Neural cell (in vitro differentiated cells): ENCODE measurements around the gene FRRS1L. TPM values are rescaled to one million over a fixed set of nuclear protein-coding genes. Genes with fewer than 3 reads are reported as not detected.

Source experiments
- H2AFZ ChIP-seq: fragments of 200-600, 300-800 bp; sonication (generic), shearing (Covaris generic); 2 replicates; pipeline ENCODE4 v1.6.0; 2014; ENCODE audit warnings: low read depth, mild to moderate bottlenecking, antibody characterized with exemption, low read length, moderate library complexity
- H3F3A ChIP-seq: fragments of 200-600 bp; shearing (Covaris generic); 2 replicates; pipeline ENCODE4 v1.6.1; 2016; ENCODE audit warnings: mild to moderate bottlenecking, moderate library complexity, mixed read lengths, antibody characterized with exemption, low read length; ENCODE audit not compliant: insufficient read depth, poor library complexity, severe bottlenecking
- H3K27ac ChIP-seq: fragments of 200-600, 300-800 bp; sonication (generic), shearing (Covaris generic); 2 replicates; pipeline ENCODE4 v1.5.1; 2014; ENCODE audit warnings: mild to moderate bottlenecking, low read length, moderate library complexity
- H3K27me3 ChIP-seq: fragments of 300-800, 200-600 bp; sonication (generic), shearing (Covaris generic); 2 replicates; pipeline ENCODE4 v1.6.0; 2014; ENCODE audit warnings: mild to moderate bottlenecking, low read depth, low read length, moderate library complexity; ENCODE audit not compliant: insufficient read depth
- H3K36me3 ChIP-seq: fragments of 300-800, 200-600 bp; sonication (generic), shearing (Covaris generic); 2 replicates; pipeline ENCODE4 v1.5.1; 2014; ENCODE audit warnings: mild to moderate bottlenecking, antibody characterized with exemption, low read length, moderate library complexity; ENCODE audit not compliant: insufficient read depth
- H3K4me2 ChIP-seq: fragments of 300-800, 200-600 bp; sonication (generic), shearing (Covaris generic); 2 replicates; pipeline ENCODE4 v1.6.0; 2014; ENCODE audit warnings: mild to moderate bottlenecking, low read length
- H3K4me3 ChIP-seq: fragments of 300-800, 200-600 bp; sonication (generic), shearing (Covaris generic); 2 replicates; pipeline ENCODE4 v1.5.1; 2014; ENCODE audit warnings: mild to moderate bottlenecking, low read length, moderate library complexity
- H3K79me2 ChIP-seq: fragments of 200-600 bp; shearing (Covaris generic); replicated peaks from 2 replicates; pipeline ENCODE4 v1.6.0; 2014; ENCODE audit warnings: mild to moderate bottlenecking, low read length, moderate library complexity; ENCODE audit not compliant: insufficient read depth
- H3K9ac ChIP-seq: fragments of 300-800, 200-600 bp; sonication (generic), shearing (Covaris generic); 2 replicates; pipeline ENCODE4 v1.6.1; 2016; ENCODE audit warnings: mild to moderate bottlenecking, low read length, mixed read lengths
- H3K9me2 ChIP-seq: fragments of 200-600 bp; shearing (Covaris generic); 2 replicates; pipeline ENCODE4 v1.6.1; 2016; ENCODE audit warnings: mild to moderate bottlenecking, low read length, mixed read lengths; ENCODE audit not compliant: insufficient read depth
- H3K9me3 ChIP-seq: fragments of 200-600, 300-800 bp; sonication (generic), shearing (Covaris generic); 2 replicates; pipeline ENCODE4 v1.6.1; 2016; ENCODE audit warnings: mild to moderate bottlenecking, mixed run types, low read length, moderate library complexity, mixed read lengths
- H4K20me1 ChIP-seq: fragments of 200-600 bp; shearing (Covaris generic); 2 replicates; pipeline ENCODE4 v1.6.1; 2016; ENCODE audit warnings: mild to moderate bottlenecking, mixed run types; ENCODE audit not compliant: insufficient read depth
- EP300 ChIP-seq: fragments of 450-650 bp; conservative IDR thresholded peaks from 2 replicates; pipeline ENCODE4 v1.6.1; 2014; ENCODE audit warnings: antibody characterized with exemption, mild to moderate bottlenecking, moderate library complexity; ENCODE audit not compliant: poor library complexity, severe bottlenecking
- EZH2 ChIP-seq: fragments of 200-600, 300-800 bp; shearing (Covaris generic), sonication (generic); IDR thresholded peaks from 2 replicates; pipeline ENCODE4 v1.6.1; 2014; ENCODE audit warnings: antibody characterized with exemption, low read length, borderline replicate concordance, mild to moderate bottlenecking; ENCODE audit not compliant: insufficient read depth, poor library complexity, severe bottlenecking
- MXI1 ChIP-seq: fragments of 450-650 bp; conservative IDR thresholded peaks from 2 replicates; pipeline ENCODE4 v1.6.1; 2014; ENCODE audit warnings: antibody characterized with exemption, mild to moderate bottlenecking; ENCODE audit not compliant: poor library complexity, severe bottlenecking
- POLR2AphosphoS5 ChIP-seq: IDR thresholded peaks from 2 replicates; pipeline ENCODE4 v1.6.1; 2012
- RAD21 ChIP-seq: fragments of 450-650 bp; conservative IDR thresholded peaks from 2 replicates; pipeline ENCODE4 v1.6.1; 2014; ENCODE audit warnings: antibody characterized with exemption, mild to moderate bottlenecking, moderate library complexity
- SMC3 ChIP-seq: fragments of 450-650 bp; conservative IDR thresholded peaks from 2 replicates; pipeline ENCODE4 v1.6.1; 2014; ENCODE audit warnings: antibody characterized with exemption, mild to moderate bottlenecking, moderate library complexity; ENCODE audit not compliant: poor library complexity
- TAF1 ChIP-seq: IDR thresholded peaks from 2 replicates; pipeline ENCODE4 v1.6.1; 2012; ENCODE audit warnings: low read depth
- polyA plus RNA-seq: library from polyadenylated mRNA; depleted of rRNA; stranded (reverse); fragments of >200 nt; gene quantifications from 2 replicates; pipeline ENCODE4 v1.2.3, GENCODE V29; 2014
- TF ChIP-seq, protein P1 (sequence below): IDR thresholded peaks from 2 replicates; pipeline ENCODE4 v1.6.1; 2012; ENCODE audit warnings: borderline replicate concordance
- TF ChIP-seq, protein P2 (sequence below): fragments of 450-650 bp; IDR thresholded peaks from 2 replicates; pipeline ENCODE4 v1.5.1; 2014; ENCODE audit warnings: antibody characterized with exemption, mild to moderate bottlenecking, moderate library complexity; ENCODE audit not compliant: poor library complexity, severe bottlenecking

The FRRS1L gene
- polyA plus RNA-seq, 1 donor from 2014 or later: 20.4 TPM

DNA sequence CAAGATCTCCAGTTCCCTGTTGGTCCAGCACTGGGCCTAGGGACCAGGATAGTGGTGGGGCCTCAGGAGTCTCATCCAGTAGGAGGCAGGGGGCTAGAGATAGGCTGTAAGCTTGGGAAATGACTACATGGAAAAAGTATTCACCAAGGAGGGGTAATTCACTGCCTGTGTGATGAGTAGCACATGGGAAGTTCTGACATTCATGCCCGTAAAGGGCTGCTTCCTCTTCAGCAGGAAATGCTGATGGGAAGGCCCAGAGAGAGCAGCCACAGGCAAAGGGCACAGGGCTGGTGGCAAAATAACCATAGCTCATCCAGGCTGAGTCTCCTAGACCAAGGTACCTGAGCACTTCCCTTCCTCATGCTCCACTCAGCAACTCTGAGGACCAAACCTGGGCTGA is 23.1 kb upstream of the FRRS1L start:
- no peaks in the 10 kb centered on the region for H3K9me2 ChIP-seq
- no peaks in the 10 kb centered on the region for H4K20me1 ChIP-seq
- H3K4me3 ChIP-seq: no peak overlapping the region
- no peak overlapping the region for H3K4me2 ChIP-seq
- TF ChIP-seq, protein P1, sequence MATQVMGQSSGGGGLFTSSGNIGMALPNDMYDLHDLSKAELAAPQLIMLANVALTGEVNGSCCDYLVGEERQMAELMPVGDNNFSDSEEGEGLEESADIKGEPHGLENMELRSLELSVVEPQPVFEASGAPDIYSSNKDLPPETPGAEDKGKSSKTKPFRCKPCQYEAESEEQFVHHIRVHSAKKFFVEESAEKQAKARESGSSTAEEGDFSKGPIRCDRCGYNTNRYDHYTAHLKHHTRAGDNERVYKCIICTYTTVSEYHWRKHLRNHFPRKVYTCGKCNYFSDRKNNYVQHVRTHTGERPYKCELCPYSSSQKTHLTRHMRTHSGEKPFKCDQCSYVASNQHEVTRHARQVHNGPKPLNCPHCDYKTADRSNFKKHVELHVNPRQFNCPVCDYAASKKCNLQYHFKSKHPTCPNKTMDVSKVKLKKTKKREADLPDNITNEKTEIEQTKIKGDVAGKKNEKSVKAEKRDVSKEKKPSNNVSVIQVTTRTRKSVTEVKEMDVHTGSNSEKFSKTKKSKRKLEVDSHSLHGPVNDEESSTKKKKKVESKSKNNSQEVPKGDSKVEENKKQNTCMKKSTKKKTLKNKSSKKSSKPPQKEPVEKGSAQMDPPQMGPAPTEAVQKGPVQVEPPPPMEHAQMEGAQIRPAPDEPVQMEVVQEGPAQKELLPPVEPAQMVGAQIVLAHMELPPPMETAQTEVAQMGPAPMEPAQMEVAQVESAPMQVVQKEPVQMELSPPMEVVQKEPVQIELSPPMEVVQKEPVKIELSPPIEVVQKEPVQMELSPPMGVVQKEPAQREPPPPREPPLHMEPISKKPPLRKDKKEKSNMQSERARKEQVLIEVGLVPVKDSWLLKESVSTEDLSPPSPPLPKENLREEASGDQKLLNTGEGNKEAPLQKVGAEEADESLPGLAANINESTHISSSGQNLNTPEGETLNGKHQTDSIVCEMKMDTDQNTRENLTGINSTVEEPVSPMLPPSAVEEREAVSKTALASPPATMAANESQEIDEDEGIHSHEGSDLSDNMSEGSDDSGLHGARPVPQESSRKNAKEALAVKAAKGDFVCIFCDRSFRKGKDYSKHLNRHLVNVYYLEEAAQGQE: no peak
- TF ChIP-seq TAF1 (no peak), EZH2 (no peak), SMC3 (no peak), MXI1 (no peak), POLR2AphosphoS5 (no peak), EP300 (no peak), RAD21 (no peak)
- TF ChIP-seq, protein P2, sequence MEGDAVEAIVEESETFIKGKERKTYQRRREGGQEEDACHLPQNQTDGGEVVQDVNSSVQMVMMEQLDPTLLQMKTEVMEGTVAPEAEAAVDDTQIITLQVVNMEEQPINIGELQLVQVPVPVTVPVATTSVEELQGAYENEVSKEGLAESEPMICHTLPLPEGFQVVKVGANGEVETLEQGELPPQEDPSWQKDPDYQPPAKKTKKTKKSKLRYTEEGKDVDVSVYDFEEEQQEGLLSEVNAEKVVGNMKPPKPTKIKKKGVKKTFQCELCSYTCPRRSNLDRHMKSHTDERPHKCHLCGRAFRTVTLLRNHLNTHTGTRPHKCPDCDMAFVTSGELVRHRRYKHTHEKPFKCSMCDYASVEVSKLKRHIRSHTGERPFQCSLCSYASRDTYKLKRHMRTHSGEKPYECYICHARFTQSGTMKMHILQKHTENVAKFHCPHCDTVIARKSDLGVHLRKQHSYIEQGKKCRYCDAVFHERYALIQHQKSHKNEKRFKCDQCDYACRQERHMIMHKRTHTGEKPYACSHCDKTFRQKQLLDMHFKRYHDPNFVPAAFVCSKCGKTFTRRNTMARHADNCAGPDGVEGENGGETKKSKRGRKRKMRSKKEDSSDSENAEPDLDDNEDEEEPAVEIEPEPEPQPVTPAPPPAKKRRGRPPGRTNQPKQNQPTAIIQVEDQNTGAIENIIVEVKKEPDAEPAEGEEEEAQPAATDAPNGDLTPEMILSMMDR: no peak
- no peaks in the 10 kb centered on the region for H3K27me3 ChIP-seq
- H3K36me3 ChIP-seq: no peaks in the 10 kb centered on the region
- no peaks in the 10 kb centered on the region for H3F3A ChIP-seq
- H3K79me2 ChIP-seq: no peaks in the 10 kb centered on the region
- no peaks in the 10 kb centered on the region for H3K9me3 ChIP-seq
- no peak overlapping the region for H3K9ac ChIP-seq
- no peak overlapping the region for H2AFZ ChIP-seq
- no peak overlapping the region for H3K27ac ChIP-seq

DNA sequence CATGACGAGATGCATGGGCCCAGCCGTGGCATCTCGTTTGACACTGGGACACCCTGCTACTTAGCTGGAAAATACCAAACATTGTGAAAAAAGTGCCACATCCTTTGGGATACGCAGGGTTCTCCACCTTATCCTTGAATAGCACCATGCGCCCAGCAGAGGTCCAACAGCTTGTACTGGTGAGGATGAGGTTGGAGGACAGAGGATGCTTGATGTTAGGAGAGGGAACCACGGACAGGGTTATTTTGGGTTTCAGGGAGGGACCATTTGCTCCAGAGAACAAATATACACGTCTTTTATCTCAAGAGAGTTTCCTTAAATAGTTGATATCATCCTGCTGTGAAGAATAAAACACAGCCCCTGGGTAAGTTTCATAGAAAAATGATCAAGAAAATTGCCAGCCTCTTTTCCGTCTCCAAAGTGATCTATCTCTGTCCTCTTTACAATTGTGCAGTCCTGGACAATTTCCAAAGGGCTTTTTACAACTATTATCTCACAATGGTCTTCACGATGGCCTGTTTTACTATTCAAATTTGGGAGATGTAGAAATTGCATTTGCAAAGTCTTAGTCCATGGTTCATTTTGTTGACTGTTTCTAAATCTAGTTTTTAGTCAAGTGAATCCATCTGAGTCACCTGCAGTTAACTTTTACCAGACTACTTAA is 19.9 kb upstream of the FRRS1L start:
- no peak overlapping the region for H3K4me3 ChIP-seq
- H3K79me2 ChIP-seq: no peaks in the 10 kb centered on the region
- no peaks in the 10 kb centered on the region for H3K36me3 ChIP-seq
- no peak overlapping the region for H3K4me2 ChIP-seq
- H3K9me2 ChIP-seq: no peaks in the 10 kb centered on the region
- no peaks in the 10 kb centered on the region for H4K20me1 ChIP-seq
- H3F3A ChIP-seq: no peaks in the 10 kb centered on the region
- H3K9me3 ChIP-seq: no peaks in the 10 kb centered on the region
- TF ChIP-seq, protein P1: no peak
- no peak for TF ChIP-seq RAD21
- no peak for TF ChIP-seq SMC3
- TF ChIP-seq POLR2AphosphoS5: no peak
- no peak for TF ChIP-seq EZH2
- no peak for TF ChIP-seq MXI1
- TF ChIP-seq, protein P2: no peak
- no peak for TF ChIP-seq EP300
- no peak for TF ChIP-seq TAF1
- H3K9ac ChIP-seq: no peak overlapping the region
- H2AFZ ChIP-seq: no peak overlapping the region
- H3K27ac ChIP-seq: no peak overlapping the region
- no peaks in the 10 kb centered on the region for H3K27me3 ChIP-seq
